ENCODE measurements around the gene MYEF2.

The MYEF2 gene

DNA sequence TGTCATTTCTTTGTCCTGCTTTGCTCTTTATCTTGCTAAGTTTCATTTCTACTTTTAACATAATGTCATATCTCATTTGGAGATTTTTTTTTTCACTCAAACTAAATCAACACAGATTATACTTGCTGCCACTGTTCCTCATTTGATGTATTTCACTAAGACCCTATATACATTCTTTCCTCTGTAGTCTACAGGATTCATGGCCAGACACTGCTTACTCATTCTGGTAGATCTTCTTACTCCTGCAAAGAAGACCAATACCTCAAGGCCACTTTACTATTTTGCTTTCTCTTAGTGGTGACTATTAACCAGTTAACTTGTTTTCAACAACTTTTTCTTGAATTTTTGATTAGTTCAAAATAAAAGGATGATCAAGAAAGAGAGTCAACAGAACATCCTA lies 30.7 kb downstream of the MYEF2 start:
- Histone ChIP-seq H4K20me1 (ENCODE audit: insufficient read depth, low read length, poor library complexity, severe bottlenecking) (no peaks in the 10 kb centered on the region), H3F3A (ENCODE audit: low read depth) (no peaks in the 10 kb centered on the region), H3K4me1 (ENCODE audit: insufficient read depth, low read length, poor library complexity, severe bottlenecking) (no peaks in the 10 kb centered on the region), H3K9ac (ENCODE audit: low read depth, low read length, poor library complexity, severe bottlenecking) (no peak overlapping the region), H3K79me2 (ENCODE audit: insufficient read depth, low read length) (no peaks in the 10 kb centered on the region), H2AFZ (ENCODE audit: low read length) (no peak overlapping the region), H3K9me3 (ENCODE audit: insufficient read depth, low read depth, low read length) (no peaks in the 10 kb centered on the region), H3K4me3 (ENCODE audit: low read length, poor library complexity, severe bottlenecking) (no peak overlapping the region), H3K4me2 (ENCODE audit: low read depth, low read length, poor library complexity, severe bottlenecking) (no peak overlapping the region), H3K36me3 (ENCODE audit: insufficient read depth, low read length) (peaks cover 47% of the 10 kb centered on the region), H3K27me3 (ENCODE audit: insufficient read depth, low read length, poor library complexity, severe bottlenecking) (no peaks in the 10 kb centered on the region), H3K9me2 (replicated peaks; ENCODE audit: low read depth, low read length) (no peaks in the 10 kb centered on the region)
- TF ChIP-seq, protein P1, sequence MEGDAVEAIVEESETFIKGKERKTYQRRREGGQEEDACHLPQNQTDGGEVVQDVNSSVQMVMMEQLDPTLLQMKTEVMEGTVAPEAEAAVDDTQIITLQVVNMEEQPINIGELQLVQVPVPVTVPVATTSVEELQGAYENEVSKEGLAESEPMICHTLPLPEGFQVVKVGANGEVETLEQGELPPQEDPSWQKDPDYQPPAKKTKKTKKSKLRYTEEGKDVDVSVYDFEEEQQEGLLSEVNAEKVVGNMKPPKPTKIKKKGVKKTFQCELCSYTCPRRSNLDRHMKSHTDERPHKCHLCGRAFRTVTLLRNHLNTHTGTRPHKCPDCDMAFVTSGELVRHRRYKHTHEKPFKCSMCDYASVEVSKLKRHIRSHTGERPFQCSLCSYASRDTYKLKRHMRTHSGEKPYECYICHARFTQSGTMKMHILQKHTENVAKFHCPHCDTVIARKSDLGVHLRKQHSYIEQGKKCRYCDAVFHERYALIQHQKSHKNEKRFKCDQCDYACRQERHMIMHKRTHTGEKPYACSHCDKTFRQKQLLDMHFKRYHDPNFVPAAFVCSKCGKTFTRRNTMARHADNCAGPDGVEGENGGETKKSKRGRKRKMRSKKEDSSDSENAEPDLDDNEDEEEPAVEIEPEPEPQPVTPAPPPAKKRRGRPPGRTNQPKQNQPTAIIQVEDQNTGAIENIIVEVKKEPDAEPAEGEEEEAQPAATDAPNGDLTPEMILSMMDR (conservative IDR thresholded peaks at IDR 0.05; ENCODE audit: low read length): no peak
- no peak for TF ChIP-seq EZH2phosphoT487 (IDR thresholded peaks at IDR 0.05; ENCODE audit: borderline replicate concordance)

- Histone ChIP-seq H3K9me3 (ENCODE audit: insufficient read depth, low read depth, low read length) (no peaks in the 10 kb centered on the region), H3F3A (ENCODE audit: low read depth) (no peaks in the 10 kb centered on the region), H3K9me2 (replicated peaks; ENCODE audit: low read depth, low read length) (no peaks in the 10 kb centered on the region), H3K4me1 (ENCODE audit: insufficient read depth, low read length, poor library complexity, severe bottlenecking) (no peaks in the 10 kb centered on the region), H3K79me2 (ENCODE audit: insufficient read depth, low read length) (no peaks in the 10 kb centered on the region), H3K4me3 (ENCODE audit: low read length, poor library complexity, severe bottlenecking) (no peak overlapping the region), H3K4me2 (ENCODE audit: low read depth, low read length, poor library complexity, severe bottlenecking) (no peak overlapping the region), H3K36me3 (ENCODE audit: insufficient read depth, low read length) (peaks cover 44% of the 10 kb centered on the region), H3K27me3 (ENCODE audit: insufficient read depth, low read length, poor library complexity, severe bottlenecking) (no peaks in the 10 kb centered on the region), H2AFZ (ENCODE audit: low read length) (no peak overlapping the region), H3K9ac (ENCODE audit: low read depth, low read length, poor library complexity, severe bottlenecking) (no peak overlapping the region), H4K20me1 (ENCODE audit: insufficient read depth, low read length, poor library complexity, severe bottlenecking) (no peaks in the 10 kb centered on the region)
- TF ChIP-seq, protein P1 (conservative IDR thresholded peaks at IDR 0.05; ENCODE audit: low read length): no peak
- TF ChIP-seq EZH2phosphoT487 (IDR thresholded peaks at IDR 0.05; ENCODE audit: borderline replicate concordance): no peak
These were observed 32.2 kb downstream of the MYEF2 start for GRCh38 chr15:48145923-48146322.

- no peaks in the 10 kb centered on the region for H3K79me2 ChIP-seq (ENCODE audit: insufficient read depth, low read length)
- H3K9me2 ChIP-seq (replicated peaks; ENCODE audit: low read depth, low read length): no peaks in the 10 kb centered on the region
- peaks cover 39% of the 10 kb centered on the region for H3K36me3 ChIP-seq (ENCODE audit: insufficient read depth, low read length)
- no peaks in the 10 kb centered on the region for H3K9me3 ChIP-seq (ENCODE audit: insufficient read depth, low read depth, low read length)
- no peaks in the 10 kb centered on the region for H3K4me1 ChIP-seq (ENCODE audit: insufficient read depth, low read length, poor library complexity, severe bottlenecking)
- no peaks in the 10 kb centered on the region for H4K20me1 ChIP-seq (ENCODE audit: insufficient read depth, low read length, poor library complexity, severe bottlenecking)
- H3F3A ChIP-seq (ENCODE audit: low read depth): no peaks in the 10 kb centered on the region
- H3K4me3 ChIP-seq (ENCODE audit: low read length, poor library complexity, severe bottlenecking): no peak overlapping the region
- no peaks in the 10 kb centered on the region for H3K27me3 ChIP-seq (ENCODE audit: insufficient read depth, low read length, poor library complexity, severe bottlenecking)
- H3K4me2 ChIP-seq (ENCODE audit: low read depth, low read length, poor library complexity, severe bottlenecking): no peak overlapping the region
- H3K9ac ChIP-seq (ENCODE audit: low read depth, low read length, poor library complexity, severe bottlenecking): no peak overlapping the region
- TF ChIP-seq, protein P1 (conservative IDR thresholded peaks at IDR 0.05; ENCODE audit: low read length): no peak
- no peak for TF ChIP-seq EZH2phosphoT487 (IDR thresholded peaks at IDR 0.05; ENCODE audit: borderline replicate concordance)
- H2AFZ ChIP-seq (ENCODE audit: low read length): no peak overlapping the region
These were observed 33.2 kb downstream of the MYEF2 start for GRCh38 chr15:48144889-48145288.

Measured in Loucy (cell line).